Stimulated activated naive CD8-positive, alpha-beta T cell treated with anti-CD3 and anti-CD28 coated beads, Interleukin-15, Interleukin-2, amounts not matched to agents 100 U/mL and 50 U/mL, for 24 hours (primary cell): ENCODE measurements around the gene KRT26.
A peak's percentile ranks its signal among the peaks of the same experiment; 100 is the strongest.
"Not testable (repeated sequence)": the region's sequence is repeated elsewhere in the genome, so short reads cannot be mapped to it uniquely, and the experiment has no call there.

Experiments used
- ATAC-seq: fragments of 150-1000 bp; cut with Tn5 transposase; one replicate; pipeline ENCODE4 v1.10.0; 2021
- DNase-seq: peaks from one replicate; pipeline ENCODE4 v3.0.0; 2021

Gene KRT26

DNA sequence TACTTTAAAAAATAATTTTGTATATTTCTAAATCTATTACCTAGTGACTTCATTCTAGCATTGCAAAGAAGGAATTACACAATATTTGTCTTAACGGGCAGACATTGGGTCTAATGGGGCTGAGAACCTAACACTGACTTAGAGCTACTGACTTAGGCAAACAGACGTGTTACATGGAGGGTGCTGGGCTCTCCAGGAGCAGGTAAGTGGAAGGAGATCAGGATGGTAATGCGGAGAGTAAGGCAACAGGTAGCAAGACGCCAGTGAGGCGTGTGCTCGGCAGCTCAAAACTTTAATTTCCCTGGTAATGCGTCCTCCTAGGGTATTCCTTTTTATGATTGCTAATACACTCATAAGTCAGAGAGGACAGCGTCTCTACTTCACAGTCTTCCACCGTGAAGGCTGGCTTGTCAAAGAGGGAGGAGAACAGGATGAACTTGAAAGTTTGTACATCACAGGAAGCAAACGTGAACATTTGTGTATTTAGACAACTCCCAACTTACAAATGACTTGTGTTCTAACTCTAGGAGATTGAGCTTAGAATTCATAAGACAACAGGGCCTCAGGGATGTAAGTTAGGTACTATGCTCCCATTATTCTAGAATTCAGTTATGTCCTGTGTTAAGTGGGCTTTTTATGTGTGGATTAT is 23.1 kb upstream of the KRT26 start:
- ATAC-seq (no peak), DNase-seq (no peak)

DNA sequence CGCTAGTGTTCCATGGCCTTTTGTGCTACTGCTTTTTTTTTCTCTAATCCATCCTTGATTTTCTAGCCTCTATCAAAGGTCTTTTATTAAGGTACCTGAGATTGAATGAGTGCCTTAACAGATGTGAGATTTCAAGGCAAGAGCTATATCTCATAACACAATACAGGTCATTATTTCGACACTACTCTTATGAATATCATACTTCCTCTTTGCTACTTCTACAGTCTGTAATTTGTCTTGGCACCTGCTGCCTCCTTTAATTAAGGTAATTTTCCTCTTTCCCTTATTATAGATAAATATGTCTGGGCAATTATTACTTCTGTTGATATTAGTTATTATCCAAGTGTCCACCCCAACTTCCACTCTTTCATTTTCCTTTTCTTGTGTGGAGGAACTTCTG is 22.5 kb upstream of the KRT26 start:
- no peak for ATAC-seq
- no peak for DNase-seq

- no peak for ATAC-seq
- no peak for DNase-seq
Observed at GRCh38 chr17:40793832-40794231, 21.8 kb upstream of the KRT26 start.

GRCh38 chr17:40791787-40792436 is 19.9 kb upstream of the KRT26 start:
- no peak for ATAC-seq
- no peak for DNase-seq

- DNase-seq: no peak
- no peak for ATAC-seq
Observed at GRCh38 chr17:40791111-40791510, 19.1 kb upstream of the KRT26 start.

DNA sequence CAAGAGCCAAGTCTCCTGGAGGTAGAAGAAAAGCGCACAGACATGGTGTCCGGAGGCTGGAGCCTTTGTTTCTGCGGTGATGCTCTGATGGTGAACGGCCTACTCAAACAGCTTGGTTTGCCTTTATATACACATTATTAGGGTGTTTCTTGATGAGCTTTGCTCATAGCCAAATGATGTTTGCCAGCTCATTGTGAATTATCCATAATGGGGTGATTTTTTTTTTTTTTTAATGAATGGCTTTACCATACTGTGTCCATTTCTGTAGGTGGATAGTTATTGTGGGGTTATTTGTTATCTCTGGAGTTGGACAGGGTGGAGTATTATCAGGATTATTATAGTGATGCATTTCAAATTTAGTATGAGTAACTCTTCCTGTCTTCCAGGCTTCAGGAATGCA is 10.4 kb upstream of the KRT26 start, which contains the start of gene KRT27:
Gene KRT27, minus strand, starts transcription at position 101 of the 400 bp plus-strand sequence. Its CDS starts 57 bp downstream, at position 44.
- ATAC-seq (no peak), DNase-seq (no peak)

DNA sequence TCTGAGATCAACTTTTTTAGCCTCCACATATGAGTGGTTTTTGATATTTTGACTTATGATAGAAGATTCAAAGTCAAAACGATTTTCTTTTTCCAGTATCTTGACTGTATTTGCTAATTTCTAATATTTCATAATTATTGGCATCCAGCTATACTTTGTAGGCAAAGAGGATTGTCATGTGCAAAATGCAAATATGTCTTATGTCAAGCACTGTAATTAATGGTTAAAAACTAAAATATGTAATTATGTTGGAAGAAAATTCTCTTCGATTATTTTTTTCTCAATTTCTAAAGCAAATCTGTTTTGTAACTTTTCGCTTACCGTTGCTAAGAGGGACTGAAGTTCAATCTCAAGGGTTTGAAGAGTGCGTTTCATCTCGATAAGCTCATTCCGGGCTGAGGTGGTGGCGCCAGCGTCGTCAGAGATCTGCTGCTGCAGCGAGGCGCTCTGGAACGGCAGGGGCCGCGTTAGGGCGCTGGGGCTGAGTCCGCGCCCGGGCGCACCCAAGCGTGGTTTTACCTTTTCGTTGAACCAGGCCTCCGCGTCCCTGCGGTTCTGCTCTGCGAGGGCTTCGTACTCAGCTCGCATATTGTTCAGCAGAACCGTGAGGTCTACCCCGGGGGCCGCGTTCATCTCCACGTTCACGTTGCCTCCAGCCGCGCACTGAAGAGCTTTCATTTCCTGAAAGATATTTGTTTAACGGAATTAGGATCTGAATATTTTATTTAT is 7.3 kb upstream of the KRT26 start:
- ATAC-seq (peak; percentile 36), DNase-seq (peak; percentile 37)

GRCh38 chr17:40778461-40778860 is 6.5 kb upstream of the KRT26 start:
- ATAC-seq (no peak), DNase-seq (no peak)

DNA sequence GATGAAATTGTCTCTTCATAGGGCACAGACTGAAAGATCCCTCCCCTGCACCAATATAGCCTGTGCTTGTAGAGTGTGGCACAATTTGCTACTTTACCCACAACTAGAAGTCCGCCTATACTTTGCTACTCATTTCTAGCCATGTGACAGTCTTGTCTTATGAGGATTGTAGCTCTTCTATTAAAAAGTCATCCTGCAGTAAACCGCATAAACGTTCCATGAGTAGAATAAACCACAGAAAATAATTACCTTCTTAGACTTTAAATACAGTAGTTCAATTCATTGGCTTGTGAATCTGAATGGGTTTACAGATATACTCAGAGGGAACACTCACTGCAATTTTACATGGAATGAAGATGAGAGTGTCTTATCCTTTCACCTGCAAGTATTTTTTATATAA is 6.0 kb upstream of the KRT26 start:
- DNase-seq: no peak
- no peak for ATAC-seq

GRCh38 chr17:40777459-40777858 is 5.5 kb upstream of the KRT26 start:
- ATAC-seq: no peak
- DNase-seq: no peak

- no peak for DNase-seq
- ATAC-seq: no peak
Observed at GRCh38 chr17:40775945-40776344, 3.9 kb upstream of the KRT26 start.

- no peak for ATAC-seq
- DNase-seq: no peak
Observed at GRCh38 chr17:40765657-40766056, 6.3 kb downstream of the KRT26 start.

- DNase-seq: no peak
- no peak for ATAC-seq
Observed at GRCh38 chr17:40763752-40764151, 8.2 kb downstream of the KRT26 start.

DNA sequence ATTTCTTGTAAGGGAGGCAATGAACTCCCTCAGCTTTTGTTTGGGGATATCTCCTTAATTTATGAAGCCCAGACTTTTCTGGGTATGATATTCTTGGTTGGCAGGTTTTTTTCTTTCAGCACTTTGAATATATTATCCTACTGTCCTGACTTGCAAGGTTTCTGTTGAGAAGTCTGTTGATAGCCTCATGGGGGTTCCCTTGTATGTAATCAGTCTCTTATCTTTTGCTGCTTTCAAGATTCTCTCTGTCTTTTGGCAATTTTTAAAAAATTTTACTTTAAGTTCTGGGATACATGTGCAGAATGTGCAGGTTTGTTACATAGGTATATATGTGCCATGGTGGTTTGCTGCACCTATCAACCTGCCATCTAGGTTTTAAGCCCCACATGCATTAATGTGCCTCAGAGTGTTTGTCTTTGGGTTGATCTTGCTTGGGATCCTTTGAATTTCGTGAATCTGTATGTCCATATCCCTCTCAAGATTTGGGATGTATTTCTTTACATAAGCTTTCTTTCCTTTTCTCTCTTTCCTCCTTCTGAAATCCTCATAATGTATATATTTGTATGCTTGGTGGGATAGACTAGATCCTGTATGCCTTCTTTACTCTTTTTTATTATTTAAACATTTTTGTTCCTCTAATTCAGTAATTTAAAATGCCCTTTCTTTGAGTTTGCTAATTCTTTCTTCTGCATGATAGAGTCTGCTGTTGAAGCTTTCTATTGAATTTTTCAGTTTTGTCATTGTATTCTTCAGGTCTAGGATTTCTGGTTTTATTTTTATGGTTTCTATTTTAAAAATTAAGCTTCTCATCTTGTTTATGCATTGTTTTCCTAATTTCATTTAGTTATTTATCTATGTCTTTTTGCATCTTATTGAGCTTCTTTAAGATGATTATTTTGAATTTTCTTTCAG is 11.6 kb downstream of the KRT26 start:
- no peak for DNase-seq
- ATAC-seq: no peak

DNA sequence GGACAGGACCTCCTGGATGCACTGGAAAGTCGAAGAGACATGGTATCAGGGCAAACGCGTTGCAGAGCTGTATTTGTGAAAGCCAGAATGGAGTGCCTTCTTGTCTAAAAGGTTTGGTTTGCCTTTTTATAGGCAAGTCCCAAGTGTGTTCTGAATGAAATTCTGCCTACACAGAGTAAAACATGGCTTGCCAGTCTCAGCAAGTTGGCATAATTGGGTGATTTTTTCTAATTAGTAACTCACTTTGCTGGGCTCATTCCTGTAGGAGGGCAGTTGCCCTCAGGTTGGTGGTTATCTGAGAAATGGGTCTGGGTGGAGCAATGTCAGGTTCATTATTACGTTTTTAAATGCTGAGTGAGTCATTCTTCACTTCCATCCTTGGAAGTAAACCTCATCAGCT is 16.8 kb downstream of the KRT26 start, which contains the start of gene KRT25:
Gene KRT25, minus strand, starts transcription at position 101 of the 400 bp plus-strand sequence. Its CDS starts 60 bp downstream, at position 41.
- DNase-seq: no peak
- no peak for ATAC-seq

- DNase-seq (no peak), ATAC-seq (no peak)
Observed at GRCh38 chr17:40753804-40754203, 18.2 kb downstream of the KRT26 start.

GRCh38 chr17:40751065-40751464 is 20.9 kb downstream of the KRT26 start:
- no peak for DNase-seq
- ATAC-seq: no peak

- ATAC-seq: no peak
- no peak for DNase-seq
Observed at GRCh38 chr17:40750391-40750790, 21.6 kb downstream of the KRT26 start.

- DNase-seq, ATAC-seq: not testable (repeated sequence)
Observed at GRCh38 chr17:40748666-40749065, 23.3 kb downstream of the KRT26 start.

DNA sequence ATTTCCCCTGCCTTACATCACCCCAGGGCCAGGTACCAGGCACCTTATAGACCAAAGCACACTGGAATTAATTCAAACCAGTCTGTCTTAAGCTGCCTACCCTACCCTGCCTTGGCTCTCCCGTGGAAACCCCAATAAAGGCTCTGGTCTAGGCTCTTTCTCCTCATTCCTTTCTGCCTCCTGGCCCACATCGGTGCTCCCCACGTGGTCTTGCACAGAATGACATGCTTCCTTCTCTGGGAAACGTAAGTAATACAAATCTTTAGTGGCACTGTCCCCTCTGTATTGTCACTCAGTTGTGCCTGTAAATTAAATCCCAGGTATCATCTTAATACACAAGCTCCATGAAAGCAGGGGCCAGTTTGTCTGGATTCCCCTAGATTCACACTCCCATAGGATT is 33.4 kb downstream of the KRT26 start:
- ATAC-seq (no peak), DNase-seq (no peak)

DNA sequence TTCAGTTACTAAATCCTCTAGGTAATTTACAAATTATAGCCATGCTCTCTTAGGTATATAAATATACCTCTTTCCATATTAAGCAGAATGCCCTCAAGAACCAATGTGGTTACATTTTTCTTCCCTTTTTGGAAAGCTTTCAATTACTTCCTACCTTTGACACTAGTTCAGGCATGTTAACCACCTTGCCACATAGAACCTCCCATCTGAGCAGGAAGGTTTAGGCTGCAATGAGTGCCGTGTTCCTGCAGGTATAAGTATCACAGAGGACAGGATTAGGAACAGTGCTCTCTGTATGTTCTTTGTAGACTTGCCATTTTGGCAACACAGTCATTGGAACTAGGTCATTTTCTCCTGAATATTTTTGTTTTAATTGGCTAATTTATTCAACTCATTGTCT is 37.0 kb downstream of the KRT26 start:
- no peak for ATAC-seq

GRCh38 chr17:40734018-40734417 is 38.0 kb downstream of the KRT26 start:
- no peak for DNase-seq
- no peak for ATAC-seq

More for the DNA sequence above, 37.0 kb downstream of the KRT26 start:
- no peak for DNase-seq
